Neural crest cell (in vitro differentiated cells): ENCODE data around the gene RPTOR. TPM values are rescaled to one million over a fixed set of nuclear protein-coding genes. Genes with fewer than 3 reads are reported as not detected.

ENCODE experiments used
- DNase-seq: peaks from one replicate; pipeline ENCODE4 v3.0.0; 2021; ENCODE audit warnings: low read depth, mixed read lengths, low spot score
- H3K27ac Mint-ChIP-seq: one replicate; pipeline ENCODE4 v1.8.0; 2021; ENCODE audit warnings: mild to moderate bottlenecking, mixed read lengths; ENCODE audit not compliant: unreplicated experiment
- H3K27me3 Mint-ChIP-seq: 2 replicates; pipeline ENCODE4 v1.8.0; 2021; ENCODE audit warnings: low read depth, mild to moderate bottlenecking, mixed read lengths
- H3K36me3 Mint-ChIP-seq: 2 replicates; pipeline ENCODE4 v1.8.0; 2021; ENCODE audit warnings: low read depth, mild to moderate bottlenecking, mixed read lengths
- H3K4me1 Mint-ChIP-seq: 2 replicates; pipeline ENCODE4 v1.8.0; 2021; ENCODE audit warnings: mixed read lengths
- H3K4me3 Mint-ChIP-seq: one replicate; pipeline ENCODE4 v1.8.0; 2021; ENCODE audit warnings: mild to moderate bottlenecking, mixed read lengths
- H3K9me3 Mint-ChIP-seq: 2 replicates; pipeline ENCODE4 v1.8.0; 2021; ENCODE audit warnings: mixed read lengths
- total RNA-seq: library from RNA; stranded (reverse); gene quantifications from 2 replicates; pipeline ENCODE4 v1.2.1, GENCODE V29; 2021
- TF ChIP-seq, protein P1 (sequence below): fragments of 200-600 bp; sonication (generic); conservative IDR thresholded peaks from 2 replicates; pipeline ENCODE4 v1.5.0; 2021; ENCODE audit warnings: antibody characterized with exemption, mild to moderate bottlenecking

RPTOR gene
- total RNA-seq, 1 donor from 2014 or later = 41.1 TPM

DNA sequence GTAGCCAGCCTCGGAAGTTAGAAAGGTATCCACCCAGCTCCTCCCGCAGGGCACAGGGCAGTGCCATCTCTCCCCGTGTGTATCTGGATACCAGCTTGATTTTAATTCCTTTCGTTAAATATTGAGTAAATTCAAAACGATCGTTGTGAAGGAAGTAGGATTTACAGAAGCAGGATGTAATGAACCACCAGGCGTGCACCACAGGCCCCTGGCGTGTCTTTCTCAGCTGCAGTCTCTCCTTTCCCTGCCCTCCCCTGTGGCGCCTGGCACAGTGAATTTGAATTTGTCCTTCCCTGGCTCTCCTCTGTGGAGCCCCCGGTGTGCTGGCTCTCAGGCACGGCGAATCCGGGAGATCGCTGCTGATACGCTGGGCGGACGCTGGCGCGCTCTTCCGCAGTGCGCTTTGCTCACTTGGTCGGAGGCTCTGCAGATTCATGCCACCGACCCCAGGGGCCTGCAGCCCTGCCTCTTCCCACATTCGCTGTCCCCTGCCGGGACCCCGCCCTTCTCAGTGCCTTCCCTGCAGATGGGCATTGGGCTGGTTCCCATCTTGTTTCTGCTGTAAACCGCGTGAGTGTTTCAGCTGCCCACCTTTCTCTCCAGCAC, 164.6 kb downstream of the RPTOR start:
- H3K4me3 Mint-ChIP-seq = no peak overlapping the region
- TF ChIP-seq, protein P1, sequence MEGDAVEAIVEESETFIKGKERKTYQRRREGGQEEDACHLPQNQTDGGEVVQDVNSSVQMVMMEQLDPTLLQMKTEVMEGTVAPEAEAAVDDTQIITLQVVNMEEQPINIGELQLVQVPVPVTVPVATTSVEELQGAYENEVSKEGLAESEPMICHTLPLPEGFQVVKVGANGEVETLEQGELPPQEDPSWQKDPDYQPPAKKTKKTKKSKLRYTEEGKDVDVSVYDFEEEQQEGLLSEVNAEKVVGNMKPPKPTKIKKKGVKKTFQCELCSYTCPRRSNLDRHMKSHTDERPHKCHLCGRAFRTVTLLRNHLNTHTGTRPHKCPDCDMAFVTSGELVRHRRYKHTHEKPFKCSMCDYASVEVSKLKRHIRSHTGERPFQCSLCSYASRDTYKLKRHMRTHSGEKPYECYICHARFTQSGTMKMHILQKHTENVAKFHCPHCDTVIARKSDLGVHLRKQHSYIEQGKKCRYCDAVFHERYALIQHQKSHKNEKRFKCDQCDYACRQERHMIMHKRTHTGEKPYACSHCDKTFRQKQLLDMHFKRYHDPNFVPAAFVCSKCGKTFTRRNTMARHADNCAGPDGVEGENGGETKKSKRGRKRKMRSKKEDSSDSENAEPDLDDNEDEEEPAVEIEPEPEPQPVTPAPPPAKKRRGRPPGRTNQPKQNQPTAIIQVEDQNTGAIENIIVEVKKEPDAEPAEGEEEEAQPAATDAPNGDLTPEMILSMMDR = no peak
- H3K27me3 Mint-ChIP-seq = no peaks in the 10 kb centered on the region
- no peak overlapping the region for H3K27ac Mint-ChIP-seq
- peaks cover 8% of the 10 kb centered on the region for H3K36me3 Mint-ChIP-seq
- no peaks in the 10 kb centered on the region for H3K9me3 Mint-ChIP-seq
- no peak for DNase-seq
- H3K4me1 Mint-ChIP-seq = peaks cover 42% of the 10 kb centered on the region

DNA sequence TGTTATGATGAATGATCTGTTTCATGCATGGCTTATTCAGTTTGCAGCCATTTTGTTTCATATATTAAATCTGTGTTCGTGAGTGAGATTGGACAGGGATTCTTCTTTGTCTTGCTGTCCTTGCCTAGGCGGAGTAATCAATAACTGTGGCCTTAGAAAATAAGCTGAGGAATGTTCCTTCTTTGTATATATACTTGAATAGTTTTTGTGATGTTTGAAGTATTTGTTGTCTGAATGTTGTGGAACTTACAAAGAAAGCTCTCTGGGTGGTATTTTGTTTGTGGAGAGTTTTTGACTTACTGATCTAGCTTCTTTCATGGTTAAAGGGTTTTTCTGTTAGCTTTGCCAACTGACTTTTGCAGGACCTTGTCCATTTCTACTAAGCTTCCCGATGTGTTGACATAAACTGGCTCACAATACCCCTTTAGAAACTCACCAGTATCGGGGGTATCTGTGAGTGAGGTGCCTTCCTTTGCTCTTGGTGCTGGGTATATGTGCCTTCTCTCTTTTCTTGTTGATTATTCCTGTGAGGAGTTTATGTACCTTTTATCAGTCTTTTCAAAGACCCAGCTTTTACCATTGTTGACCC, 166.2 kb downstream of the RPTOR start:
- H3K27ac Mint-ChIP-seq = no peak overlapping the region
- peaks cover 10% of the 10 kb centered on the region for H3K36me3 Mint-ChIP-seq
- peaks cover 3% of the 10 kb centered on the region for H3K9me3 Mint-ChIP-seq
- DNase-seq = no peak
- H3K27me3 Mint-ChIP-seq = no peaks in the 10 kb centered on the region
- TF ChIP-seq, protein P1 = no peak
- H3K4me3 Mint-ChIP-seq = no peak overlapping the region
- peaks cover 41% of the 10 kb centered on the region for H3K4me1 Mint-ChIP-seq

DNA sequence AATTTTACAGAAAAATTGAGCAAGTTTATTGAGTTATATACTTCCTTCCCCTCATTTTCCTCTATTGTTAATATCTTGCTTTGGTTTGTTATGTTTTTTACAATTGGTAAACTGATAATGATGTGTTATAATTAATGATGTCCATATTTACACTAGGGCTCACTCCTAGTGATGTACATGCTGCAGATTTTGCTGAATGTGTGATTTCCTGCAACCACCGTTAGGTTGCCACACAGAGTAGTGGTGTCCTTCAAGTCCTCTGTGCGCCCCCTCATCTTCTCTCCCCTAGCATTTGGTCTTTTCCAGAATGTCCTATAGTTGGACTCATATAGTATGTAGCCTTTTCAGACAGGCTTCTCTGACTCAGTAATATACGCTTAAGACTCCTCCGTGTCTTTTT, 167.5 kb downstream of the RPTOR start:
- H3K27me3 Mint-ChIP-seq = no peaks in the 10 kb centered on the region
- H3K9me3 Mint-ChIP-seq = peaks cover 3% of the 10 kb centered on the region
- no peak overlapping the region for H3K27ac Mint-ChIP-seq
- peaks cover 19% of the 10 kb centered on the region for H3K36me3 Mint-ChIP-seq
- TF ChIP-seq, protein P1 = no peak
- DNase-seq = no peak
- peaks cover 36% of the 10 kb centered on the region for H3K4me1 Mint-ChIP-seq
- H3K4me3 Mint-ChIP-seq = no peak overlapping the region

DNA sequence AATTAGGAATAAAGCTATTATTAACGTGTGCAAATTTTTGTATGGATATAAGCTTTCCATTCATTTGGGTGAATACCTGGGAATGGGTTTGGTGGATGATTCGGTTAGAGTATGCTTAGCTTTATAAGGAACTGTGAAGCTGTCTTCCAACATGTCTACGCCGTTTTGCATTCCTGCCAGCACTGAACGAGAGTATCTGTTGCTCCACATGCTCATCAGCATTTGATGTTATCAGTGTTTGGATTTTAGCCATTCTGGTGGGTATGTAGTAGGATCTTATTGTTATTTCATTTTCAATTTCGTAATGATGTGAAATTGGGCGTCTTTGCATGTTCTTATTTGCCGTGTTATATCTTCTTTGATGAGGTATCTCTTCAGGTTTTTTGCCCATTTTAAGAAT, 168.0 kb downstream of the RPTOR start:
- TF ChIP-seq, protein P1 = no peak
- Mint-ChIP-seq H3K27me3 (no peaks in the 10 kb centered on the region), H3K4me3 (no peak overlapping the region), H3K36me3 (peaks cover 21% of the 10 kb centered on the region), H3K27ac (no peak overlapping the region), H3K4me1 (peaks cover 38% of the 10 kb centered on the region), H3K9me3 (peaks cover 3% of the 10 kb centered on the region)
- DNase-seq = no peak

DNA sequence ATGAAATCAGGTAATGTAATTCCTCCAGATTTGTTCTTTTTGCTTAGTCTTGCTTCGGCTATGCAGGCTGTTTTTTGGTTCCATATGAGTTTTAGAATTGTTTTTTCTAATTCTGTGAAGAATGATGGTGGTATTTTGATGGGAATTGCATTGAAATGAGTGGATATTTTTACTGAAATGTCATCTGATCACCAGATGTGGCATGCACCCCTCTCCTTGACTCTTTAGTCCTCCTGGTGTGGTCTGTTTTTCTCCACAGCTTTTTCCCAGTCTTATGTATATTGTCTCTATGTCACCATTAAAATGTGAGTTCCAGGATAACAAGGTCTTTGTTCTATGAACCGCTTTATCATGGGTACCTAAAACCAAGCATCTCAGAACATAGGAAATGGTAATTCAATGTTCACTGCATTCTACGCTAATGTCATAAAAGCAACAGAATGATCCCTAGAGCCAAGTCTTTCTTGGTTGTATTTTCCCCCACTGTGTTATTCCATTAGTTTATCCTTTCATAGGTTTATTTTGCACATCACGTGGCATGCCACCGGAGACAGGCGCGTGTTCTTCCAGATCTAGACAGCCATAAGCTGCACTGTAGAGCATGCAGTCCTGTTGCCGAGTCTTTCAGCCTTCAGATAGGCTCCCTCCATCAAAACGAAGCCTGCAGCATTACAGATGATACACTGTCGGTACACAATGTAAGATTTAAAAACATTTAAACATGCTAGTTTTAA, 172.5 kb downstream of the RPTOR start:
- H3K36me3 Mint-ChIP-seq = peaks cover 15% of the 10 kb centered on the region
- H3K4me1 Mint-ChIP-seq = peaks cover 54% of the 10 kb centered on the region
- H3K4me3 Mint-ChIP-seq = no peak overlapping the region
- H3K27me3 Mint-ChIP-seq = no peaks in the 10 kb centered on the region
- TF ChIP-seq, protein P1 = no peak
- no peak for DNase-seq
- peak overlapping the region; percentile 36 for H3K27ac Mint-ChIP-seq
- H3K9me3 Mint-ChIP-seq = peaks cover 3% of the 10 kb centered on the region
